DND-41 (cell line): ENCODE results near the gene GUCA1A.
"Not testable (repeated sequence)": the region's sequence is repeated elsewhere in the genome, so short reads cannot be mapped to it uniquely, and the experiment has no call there.

Source experiments
- CTCF ChIP-seq: IDR thresholded peaks from 2 replicates; pipeline ENCODE4 v1.5.1; 2012; ENCODE audit warnings: borderline replicate concordance, low read length, moderate library complexity, mild to moderate bottlenecking; ENCODE audit not compliant: poor library complexity, severe bottlenecking; ENCODE audit errors: extremely low read depth
- EZH2 ChIP-seq: IDR thresholded peaks from 3 replicates; pipeline ENCODE4 v1.6.1; 2012; ENCODE audit warnings: borderline replicate concordance, low read depth, mild to moderate bottlenecking, moderate library complexity, low read length, inconsistent platforms; ENCODE audit not compliant: severe bottlenecking

GRCh38 chr6:42216495-42216894 lies 43.3 kb downstream of the GUCA1A start:
- TF ChIP-seq CTCF, EZH2: not testable (repeated sequence)
